ENCODE results near the gene ALDH18A1.
"Not testable (repeated sequence)": the region's sequence is repeated elsewhere in the genome, so short reads cannot be mapped to it uniquely, and the experiment has no call there.

Gene ALDH18A1

DNA sequence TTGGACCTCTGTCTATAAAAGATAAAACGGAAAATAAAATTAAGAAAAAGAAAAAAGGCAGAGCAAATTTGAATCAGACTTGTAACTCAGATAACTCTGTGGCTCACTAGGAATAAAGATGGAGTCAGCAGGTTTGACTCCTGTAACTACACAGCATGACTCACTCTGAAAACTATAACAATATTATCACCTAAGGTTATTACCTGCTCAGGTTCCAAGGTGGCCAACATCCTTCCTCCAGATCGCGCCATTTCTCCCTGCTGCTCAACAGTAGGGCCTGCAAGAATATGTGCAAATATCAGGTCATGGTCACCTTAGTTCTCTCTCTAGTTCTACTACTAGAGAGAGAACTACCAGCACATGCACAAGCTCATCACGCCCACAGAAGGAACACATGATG, 30.0 kb downstream of the ALDH18A1 start:
- DNase-seq (ENCODE audit: insufficient read length, low spot score) (no peak), FAIRE-seq (no peak)
- TF ChIP-seq PAX5 (IDR thresholded peaks at IDR 0.05; ENCODE audit: insufficient read depth, low read length, severe bottlenecking) = no peak
- no peak for TF ChIP-seq POLR2A (IDR thresholded peaks at IDR 0.05; ENCODE audit: low read depth, low read length)
- TF ChIP-seq POLR2AphosphoS5 (IDR thresholded peaks at IDR 0.05; ENCODE audit: low read depth, low read length) = no peak
- TF ChIP-seq SPI1 (IDR thresholded peaks at IDR 0.05; ENCODE audit: low read depth, low read length) = no peak
- TF ChIP-seq TAF1 (IDR thresholded peaks at IDR 0.05; ENCODE audit: low read depth, low read length) = no peak
- no peak for TF ChIP-seq POU2F2 (IDR thresholded peaks at IDR 0.05; ENCODE audit: low read depth, low read length)

DNA sequence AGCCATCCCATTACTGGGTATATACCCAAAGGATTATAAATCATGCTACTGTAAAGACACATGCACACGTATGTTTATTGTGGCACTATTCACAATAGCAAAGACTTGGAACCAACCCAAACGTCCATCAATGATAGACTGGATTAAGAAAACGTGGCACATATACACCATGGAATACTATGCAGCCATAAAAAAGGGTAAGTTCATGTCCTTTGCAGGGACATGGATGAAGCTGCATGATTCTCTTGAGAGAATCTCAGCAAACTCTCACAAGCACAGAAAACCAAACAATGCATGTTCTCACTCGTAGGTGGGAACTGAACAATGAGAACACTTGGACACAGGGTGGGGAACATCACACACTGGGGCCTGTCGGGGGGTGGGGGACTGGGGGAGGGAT, 36.1 kb downstream of the ALDH18A1 start:
- not testable (repeated sequence) for DNase-seq (ENCODE audit: insufficient read length, low spot score); FAIRE-seq

DNA sequence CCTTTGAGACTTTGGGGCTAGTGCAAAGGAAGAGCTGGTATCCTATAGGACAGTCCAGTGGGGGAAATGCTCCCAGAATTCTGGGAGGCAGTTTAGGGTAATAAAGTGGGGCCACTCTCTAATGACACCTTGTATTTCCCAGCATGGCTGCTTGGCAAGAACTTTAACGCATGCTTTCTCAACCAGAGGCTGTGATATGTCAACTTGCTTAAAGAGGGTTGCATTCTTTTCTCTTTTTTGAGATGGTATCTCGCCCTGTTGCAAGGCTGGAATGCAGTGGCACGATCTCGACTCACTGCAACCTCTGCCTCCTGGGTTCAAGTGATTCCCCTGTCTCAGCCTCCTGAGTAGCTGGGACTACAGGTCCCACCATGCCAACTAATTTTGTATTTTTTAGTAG, 38.4 kb downstream of the ALDH18A1 start:
- no peak for TF ChIP-seq POLR2AphosphoS5 (IDR thresholded peaks at IDR 0.05; ENCODE audit: low read depth, low read length)
- TF ChIP-seq PAX5 (IDR thresholded peaks at IDR 0.05; ENCODE audit: insufficient read depth, low read length, severe bottlenecking) = no peak
- no peak for TF ChIP-seq POLR2A (IDR thresholded peaks at IDR 0.05; ENCODE audit: low read depth, low read length)
- no peak for TF ChIP-seq TAF1 (IDR thresholded peaks at IDR 0.05; ENCODE audit: low read depth, low read length)
- TF ChIP-seq SPI1 (IDR thresholded peaks at IDR 0.05; ENCODE audit: low read depth, low read length) = no peak
- no peak for TF ChIP-seq POU2F2 (IDR thresholded peaks at IDR 0.05; ENCODE audit: low read depth, low read length)
- FAIRE-seq (no peak), DNase-seq (ENCODE audit: insufficient read length, low spot score) (no peak)

DNA sequence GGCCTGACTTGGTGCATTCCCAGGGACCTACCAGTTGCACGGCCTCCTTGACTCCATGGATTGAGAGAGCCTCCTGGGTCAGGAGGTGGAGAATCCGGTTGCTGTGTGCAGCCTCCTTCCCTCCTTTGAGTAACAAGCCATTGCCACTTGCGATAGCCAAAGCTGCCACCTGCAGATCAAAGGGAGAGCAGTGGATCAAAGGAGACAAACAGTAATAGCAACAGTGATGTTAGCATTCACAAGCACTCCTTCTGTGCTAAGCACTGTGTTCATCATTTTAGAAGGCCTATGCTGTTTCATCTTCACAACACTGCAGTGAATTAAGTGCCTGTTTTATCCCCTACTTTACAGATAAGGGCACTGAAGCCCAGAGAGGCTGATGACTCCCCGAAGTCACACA, 40.1 kb downstream of the ALDH18A1 start:
- DNase-seq (ENCODE audit: insufficient read length, low spot score) (no peak), FAIRE-seq (no peak)
- TF ChIP-seq SPI1 (IDR thresholded peaks at IDR 0.05; ENCODE audit: low read depth, low read length) = no peak
- no peak for TF ChIP-seq TAF1 (IDR thresholded peaks at IDR 0.05; ENCODE audit: low read depth, low read length)
- no peak for TF ChIP-seq PAX5 (IDR thresholded peaks at IDR 0.05; ENCODE audit: insufficient read depth, low read length, severe bottlenecking)
- TF ChIP-seq POU2F2 (IDR thresholded peaks at IDR 0.05; ENCODE audit: low read depth, low read length) = no peak
- no peak for TF ChIP-seq POLR2A (IDR thresholded peaks at IDR 0.05; ENCODE audit: low read depth, low read length)
- no peak for TF ChIP-seq POLR2AphosphoS5 (IDR thresholded peaks at IDR 0.05; ENCODE audit: low read depth, low read length)

DNA sequence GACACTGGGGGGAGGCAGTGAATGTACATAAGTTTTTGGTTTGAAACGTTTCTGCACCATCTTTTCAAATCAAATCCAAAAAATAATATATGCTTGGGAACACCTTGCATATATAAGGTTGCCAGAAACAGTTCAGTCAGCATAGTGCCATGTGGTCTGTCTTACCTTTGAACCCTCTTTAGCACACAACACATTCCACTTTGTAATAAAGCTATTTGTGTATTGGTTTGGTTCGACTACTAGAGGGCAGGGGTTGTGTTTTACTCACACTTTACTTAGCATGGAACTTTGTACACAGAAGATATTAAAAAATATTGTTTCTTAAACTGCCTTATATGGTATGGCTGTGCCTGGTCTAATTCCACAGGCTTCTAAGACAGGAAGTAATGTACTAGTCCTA, 43.2 kb downstream of the ALDH18A1 start:
- TF ChIP-seq POLR2AphosphoS5 (IDR thresholded peaks at IDR 0.05; ENCODE audit: low read depth, low read length) (no peak), PAX5 (IDR thresholded peaks at IDR 0.05; ENCODE audit: insufficient read depth, low read length, severe bottlenecking) (no peak), TAF1 (IDR thresholded peaks at IDR 0.05; ENCODE audit: low read depth, low read length) (no peak), POU2F2 (IDR thresholded peaks at IDR 0.05; ENCODE audit: low read depth, low read length) (no peak), SPI1 (IDR thresholded peaks at IDR 0.05; ENCODE audit: low read depth, low read length) (no peak), POLR2A (IDR thresholded peaks at IDR 0.05; ENCODE audit: low read depth, low read length) (no peak)
- DNase-seq (ENCODE audit: insufficient read length, low spot score) (no peak), FAIRE-seq (no peak)

DNA sequence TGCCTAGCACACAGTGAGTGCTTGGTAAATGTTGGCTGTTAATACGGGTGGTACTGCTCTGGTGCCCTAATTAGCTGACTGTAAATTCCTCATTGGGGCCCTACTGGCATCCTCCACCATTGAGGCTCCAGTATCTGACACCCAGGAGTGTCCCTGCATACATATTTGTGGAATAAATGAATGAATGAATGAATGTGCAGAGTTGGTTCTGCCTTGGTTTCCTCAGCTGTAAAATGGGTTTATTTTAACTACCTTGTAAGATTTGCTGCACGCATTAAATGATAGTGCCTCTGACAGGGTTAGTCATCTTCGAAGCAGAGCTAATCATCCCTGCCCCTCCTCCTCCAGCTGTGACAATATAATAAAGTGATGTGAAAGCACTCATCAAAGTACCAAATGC, 45.8 kb downstream of the ALDH18A1 start:
- DNase-seq (ENCODE audit: insufficient read length, low spot score) (no peak), FAIRE-seq (no peak)
- no peak for TF ChIP-seq POLR2AphosphoS5 (IDR thresholded peaks at IDR 0.05; ENCODE audit: low read depth, low read length)
- TF ChIP-seq SPI1 (IDR thresholded peaks at IDR 0.05; ENCODE audit: low read depth, low read length) = no peak
- TF ChIP-seq PAX5 (IDR thresholded peaks at IDR 0.05; ENCODE audit: insufficient read depth, low read length, severe bottlenecking) = no peak
- no peak for TF ChIP-seq POLR2A (IDR thresholded peaks at IDR 0.05; ENCODE audit: low read depth, low read length)
- no peak for TF ChIP-seq POU2F2 (IDR thresholded peaks at IDR 0.05; ENCODE audit: low read depth, low read length)
- TF ChIP-seq TAF1 (IDR thresholded peaks at IDR 0.05; ENCODE audit: low read depth, low read length) = no peak

DNA sequence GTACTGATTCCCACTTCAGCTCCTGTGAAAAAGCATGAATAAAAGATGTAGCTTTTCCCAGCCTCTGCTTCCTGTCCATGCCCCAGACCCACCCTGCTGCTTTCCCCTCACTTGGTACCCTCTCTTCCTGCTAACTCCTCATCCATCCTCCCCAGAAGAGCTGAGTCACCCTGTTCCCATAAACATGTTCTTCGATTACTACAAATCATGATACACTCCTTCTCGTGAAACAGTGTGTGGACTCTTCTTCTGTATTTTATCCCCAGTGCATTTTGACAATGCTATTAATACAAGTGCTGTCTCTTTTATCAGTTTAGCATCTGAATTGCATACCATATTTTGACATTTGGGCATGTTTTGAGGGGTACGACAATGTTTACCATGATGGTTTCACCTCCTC, 49.6 kb downstream of the ALDH18A1 start:
- no peak for FAIRE-seq
- no peak for TF ChIP-seq SPI1 (IDR thresholded peaks at IDR 0.05; ENCODE audit: low read depth, low read length)
- no peak for TF ChIP-seq POLR2AphosphoS5 (IDR thresholded peaks at IDR 0.05; ENCODE audit: low read depth, low read length)
- TF ChIP-seq POLR2A (IDR thresholded peaks at IDR 0.05; ENCODE audit: low read depth, low read length) = no peak
- TF ChIP-seq PAX5 (IDR thresholded peaks at IDR 0.05; ENCODE audit: insufficient read depth, low read length, severe bottlenecking) = no peak
- no peak for TF ChIP-seq TAF1 (IDR thresholded peaks at IDR 0.05; ENCODE audit: low read depth, low read length)
- TF ChIP-seq POU2F2 (IDR thresholded peaks at IDR 0.05; ENCODE audit: low read depth, low read length) = no peak
- no peak for DNase-seq (ENCODE audit: insufficient read length, low spot score)

DNA sequence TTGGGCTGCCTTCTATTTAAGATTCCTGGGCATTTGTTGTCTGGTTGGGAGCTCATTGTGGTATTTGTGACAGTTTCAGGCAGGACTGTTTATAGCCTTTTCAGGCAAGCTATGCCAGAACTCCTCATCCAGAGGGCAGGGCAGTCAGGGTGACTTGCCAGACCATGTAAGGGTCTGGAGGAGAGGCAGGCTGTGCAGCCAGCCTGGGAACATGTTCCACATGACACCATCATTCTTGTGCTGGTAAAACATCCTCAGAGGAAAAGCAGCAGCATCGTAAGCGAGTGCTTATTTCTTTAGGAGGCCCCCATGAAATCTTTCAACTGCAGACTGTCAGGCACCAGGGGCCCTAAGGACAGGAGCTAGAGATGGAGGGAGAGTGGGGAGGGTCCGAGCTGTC, 51.3 kb downstream of the ALDH18A1 start:
- FAIRE-seq = no peak
- DNase-seq (ENCODE audit: insufficient read length, low spot score) = no peak
- TF ChIP-seq POLR2A (IDR thresholded peaks at IDR 0.05; ENCODE audit: low read depth, low read length) (no peak), POU2F2 (IDR thresholded peaks at IDR 0.05; ENCODE audit: low read depth, low read length) (no peak), POLR2AphosphoS5 (IDR thresholded peaks at IDR 0.05; ENCODE audit: low read depth, low read length) (no peak), SPI1 (IDR thresholded peaks at IDR 0.05; ENCODE audit: low read depth, low read length) (no peak), TAF1 (IDR thresholded peaks at IDR 0.05; ENCODE audit: low read depth, low read length) (no peak), PAX5 (IDR thresholded peaks at IDR 0.05; ENCODE audit: insufficient read depth, low read length, severe bottlenecking) (no peak)

DNA sequence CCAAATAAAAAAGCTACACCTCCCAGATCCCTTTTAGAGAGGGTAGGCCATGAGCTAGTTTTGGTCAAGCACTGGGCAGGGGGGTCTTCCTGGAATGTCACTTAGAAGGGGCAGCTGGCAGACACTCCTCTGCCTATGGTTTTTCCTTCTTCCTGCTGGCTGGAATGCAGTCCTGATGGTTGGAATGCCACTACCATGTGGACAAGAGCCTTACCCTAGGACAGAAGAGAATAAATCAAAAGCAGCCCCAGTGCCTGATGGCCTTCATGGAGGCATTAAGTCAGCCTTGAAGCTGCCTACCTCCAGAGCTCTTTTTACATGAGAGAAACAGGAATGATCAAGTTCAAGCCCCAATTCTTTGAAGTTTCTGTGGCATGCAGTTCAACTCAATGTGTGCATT, 51.9 kb downstream of the ALDH18A1 start:
- TF ChIP-seq SPI1 (IDR thresholded peaks at IDR 0.05; ENCODE audit: low read depth, low read length) = no peak
- TF ChIP-seq POLR2AphosphoS5 (IDR thresholded peaks at IDR 0.05; ENCODE audit: low read depth, low read length) = no peak
- no peak for TF ChIP-seq POU2F2 (IDR thresholded peaks at IDR 0.05; ENCODE audit: low read depth, low read length)
- DNase-seq (ENCODE audit: insufficient read length, low spot score) (no peak), FAIRE-seq (no peak)

DNA sequence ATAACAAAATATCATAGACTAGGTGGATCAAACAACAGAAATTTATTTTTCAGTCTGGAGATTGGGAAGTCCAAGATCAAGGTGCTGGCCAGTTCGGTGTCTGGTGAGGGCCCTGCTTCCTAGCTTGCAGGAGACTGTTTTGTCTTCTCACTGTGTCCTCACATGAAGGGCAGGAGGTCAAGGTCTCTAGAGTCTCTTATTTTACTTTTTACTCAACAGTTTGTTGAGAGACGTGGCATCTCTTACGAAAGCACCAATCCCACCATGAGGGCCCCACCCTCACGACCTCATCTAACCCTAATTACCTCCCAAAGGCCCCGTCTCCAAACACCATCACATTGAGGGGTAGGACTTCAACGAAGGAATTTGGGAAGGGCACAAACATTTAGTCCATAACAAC, 54.1 kb downstream of the ALDH18A1 start:
- no peak for FAIRE-seq
- TF ChIP-seq POLR2A (IDR thresholded peaks at IDR 0.05; ENCODE audit: low read depth, low read length) = no peak
- TF ChIP-seq TAF1 (IDR thresholded peaks at IDR 0.05; ENCODE audit: low read depth, low read length) = no peak
- no peak for TF ChIP-seq POLR2AphosphoS5 (IDR thresholded peaks at IDR 0.05; ENCODE audit: low read depth, low read length)
- TF ChIP-seq SPI1 (IDR thresholded peaks at IDR 0.05; ENCODE audit: low read depth, low read length) = no peak
- TF ChIP-seq PAX5 (IDR thresholded peaks at IDR 0.05; ENCODE audit: insufficient read depth, low read length, severe bottlenecking) = no peak
- no peak for TF ChIP-seq POU2F2 (IDR thresholded peaks at IDR 0.05; ENCODE audit: low read depth, low read length)

More for the DNA sequence above, 54.1 kb downstream of the ALDH18A1 start:
- no peak for DNase-seq (ENCODE audit: insufficient read length, low spot score)
